ENCODE results near the gene BRSK2. TPM values are rescaled to one million over a fixed set of nuclear protein-coding genes. Genes with fewer than 3 reads are reported as not detected.

Gene BRSK2
- total RNA-seq, 6 donors from 2014 or later, result 0.11 to 0.54 (median 0.25) TPM; not detected in 2

DNA sequence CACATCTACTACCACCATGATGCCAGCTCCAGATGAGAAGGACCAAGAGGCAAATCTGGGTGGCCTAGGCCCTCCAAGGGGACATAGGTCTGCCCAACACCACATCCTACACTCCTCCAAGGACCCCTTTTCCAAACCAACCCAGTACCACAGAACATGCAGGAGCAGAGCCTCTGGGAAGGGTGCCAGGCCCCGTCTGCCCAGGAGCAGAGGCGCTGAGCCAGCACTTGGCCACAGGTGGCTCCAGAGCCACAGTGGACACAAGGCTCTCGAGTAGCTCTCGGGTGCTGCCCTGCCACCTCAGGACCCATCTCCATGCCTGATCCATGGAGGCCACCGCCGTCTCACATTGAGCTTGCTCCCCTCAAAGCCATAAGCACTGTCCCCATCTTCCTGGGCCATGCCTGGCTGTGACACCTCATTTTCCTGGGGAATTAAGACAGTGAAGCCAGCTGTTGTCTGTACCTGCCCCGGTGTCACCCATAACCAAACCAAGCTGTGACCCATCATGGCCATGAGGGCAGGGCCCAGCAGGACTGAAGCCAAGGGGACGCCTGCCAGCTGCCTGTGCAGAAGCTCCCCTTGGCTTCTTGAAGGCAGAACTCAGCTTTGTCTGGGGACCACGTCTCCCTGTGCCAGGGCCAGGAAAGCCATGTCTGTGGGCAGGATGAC lies 89.4 kb downstream of the BRSK2 start:
- DNase-seq (peak in 1 of 2 donors; percentile 59), ATAC-seq (ENCODE audit: low FRiP score in 2 of 2) (no peak)
- H3K27me3 ChIP-seq, result no peaks in the 10 kb centered on the region
- peaks cover 25 to 32% (median 27%) of the 10 kb centered on the region in 4 donors for H3K4me1 ChIP-seq
- TF ChIP-seq, protein P1, sequence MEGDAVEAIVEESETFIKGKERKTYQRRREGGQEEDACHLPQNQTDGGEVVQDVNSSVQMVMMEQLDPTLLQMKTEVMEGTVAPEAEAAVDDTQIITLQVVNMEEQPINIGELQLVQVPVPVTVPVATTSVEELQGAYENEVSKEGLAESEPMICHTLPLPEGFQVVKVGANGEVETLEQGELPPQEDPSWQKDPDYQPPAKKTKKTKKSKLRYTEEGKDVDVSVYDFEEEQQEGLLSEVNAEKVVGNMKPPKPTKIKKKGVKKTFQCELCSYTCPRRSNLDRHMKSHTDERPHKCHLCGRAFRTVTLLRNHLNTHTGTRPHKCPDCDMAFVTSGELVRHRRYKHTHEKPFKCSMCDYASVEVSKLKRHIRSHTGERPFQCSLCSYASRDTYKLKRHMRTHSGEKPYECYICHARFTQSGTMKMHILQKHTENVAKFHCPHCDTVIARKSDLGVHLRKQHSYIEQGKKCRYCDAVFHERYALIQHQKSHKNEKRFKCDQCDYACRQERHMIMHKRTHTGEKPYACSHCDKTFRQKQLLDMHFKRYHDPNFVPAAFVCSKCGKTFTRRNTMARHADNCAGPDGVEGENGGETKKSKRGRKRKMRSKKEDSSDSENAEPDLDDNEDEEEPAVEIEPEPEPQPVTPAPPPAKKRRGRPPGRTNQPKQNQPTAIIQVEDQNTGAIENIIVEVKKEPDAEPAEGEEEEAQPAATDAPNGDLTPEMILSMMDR (IDR thresholded peaks at IDR 0.05), result no peak
- TF ChIP-seq POLR2AphosphoS5 (IDR thresholded peaks at IDR 0.05) (no peak), EP300 (IDR thresholded peaks at IDR 0.05) (no peak)
- no peaks in the 10 kb centered on the region for H3K9me3 ChIP-seq
- peaks cover 11 to 76% (median 57%) of the 10 kb centered on the region in 4 donors for H3K36me3 ChIP-seq
- no peak overlapping the region for H3K27ac ChIP-seq
- 87 to 100% methylated on average over 1 to 9 of the region's 9 CpGs for WGBS, 2 donors
- no peak overlapping the region for H3K4me3 ChIP-seq

DNA sequence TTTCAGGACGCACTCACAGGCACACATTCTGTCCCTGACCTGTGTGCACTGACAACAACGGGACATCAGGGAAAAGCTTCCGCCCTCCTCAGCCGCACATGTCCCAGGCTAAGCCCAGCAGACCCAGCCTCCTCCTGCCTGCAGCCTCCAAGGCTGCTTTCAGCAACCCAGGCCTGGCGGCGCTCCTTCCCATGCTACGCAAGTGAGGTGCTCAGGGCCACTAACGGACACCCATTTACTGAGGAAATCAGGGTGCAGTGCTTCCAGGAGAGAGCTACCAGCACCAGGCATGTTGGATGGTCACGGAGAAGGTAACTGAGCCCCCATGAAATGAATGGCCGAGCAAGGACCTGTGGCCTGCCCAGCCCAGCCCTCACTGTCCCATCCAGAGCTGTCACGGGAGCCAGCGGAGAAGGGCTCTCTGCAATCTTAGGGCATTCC lies 90.0 kb downstream of the BRSK2 start:
- ATAC-seq (ENCODE audit: low FRiP score in 2 of 2) (no peak), DNase-seq (peak in 1 of 2 donors; percentile 40)
- Histone ChIP-seq H3K4me3 (no peak overlapping the region), H3K27ac (no peak overlapping the region), H3K27me3 (no peaks in the 10 kb centered on the region), H3K4me1 (peaks cover 28 to 38% (median 32%) of the 10 kb centered on the region in 4 donors), H3K9me3 (no peaks in the 10 kb centered on the region), H3K36me3 (peaks cover 11 to 71% (median 54%) of the 10 kb centered on the region in 4 donors)
- no peak for TF ChIP-seq EP300 (IDR thresholded peaks at IDR 0.05)
- no peak for TF ChIP-seq POLR2A (IDR thresholded peaks at IDR 0.05)
- TF ChIP-seq POLR2AphosphoS5 (IDR thresholded peaks at IDR 0.05), result no peak
- TF ChIP-seq, protein P1 (IDR thresholded peaks at IDR 0.05), result no peak
- 96 to 99% methylated on average over 10 to 11 of the region's 12 CpGs for WGBS, 2 donors

DNA sequence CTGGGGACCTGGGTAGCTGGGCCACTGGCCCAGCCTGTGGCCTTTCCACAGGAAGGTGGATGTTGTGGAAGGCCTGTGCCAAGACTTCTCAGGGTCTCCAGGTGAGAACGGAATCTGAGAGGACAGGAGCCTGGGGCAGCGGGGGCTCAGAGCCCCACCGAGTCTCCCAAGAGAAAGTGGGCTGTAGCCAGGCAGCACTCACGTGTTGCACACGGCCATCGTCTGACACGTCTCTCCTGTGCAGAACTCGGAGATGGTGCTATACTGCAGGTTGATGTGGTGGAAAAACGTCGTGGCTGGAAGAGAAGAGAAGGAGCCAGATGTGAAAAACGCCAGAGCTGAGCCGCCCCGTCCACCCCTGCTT lies 90.4 kb downstream of the BRSK2 start:
- Histone ChIP-seq H3K36me3 (peaks cover 11 to 66% (median 52%) of the 10 kb centered on the region in 4 donors), H3K4me3 (no peak overlapping the region), H3K27ac (peak overlapping the region in 1 of 4 donors; percentile 48), H3K4me1 (peaks cover 33 to 43% (median 34%) of the 10 kb centered on the region in 4 donors), H3K9me3 (no peaks in the 10 kb centered on the region), H3K27me3 (no peaks in the 10 kb centered on the region)
- ATAC-seq (ENCODE audit: low FRiP score in 2 of 2), result no peak
- TF ChIP-seq POLR2AphosphoS5 (IDR thresholded peaks at IDR 0.05) (no peak), POLR2A (IDR thresholded peaks at IDR 0.05) (no peak), EP300 (IDR thresholded peaks at IDR 0.05) (no peak)
- TF ChIP-seq, protein P1 (IDR thresholded peaks at IDR 0.05), result no peak
- WGBS, 2 donors, result 86 to 88% methylated on average over 13 of the region's 13 CpGs
- DNase-seq, result no peak

DNA sequence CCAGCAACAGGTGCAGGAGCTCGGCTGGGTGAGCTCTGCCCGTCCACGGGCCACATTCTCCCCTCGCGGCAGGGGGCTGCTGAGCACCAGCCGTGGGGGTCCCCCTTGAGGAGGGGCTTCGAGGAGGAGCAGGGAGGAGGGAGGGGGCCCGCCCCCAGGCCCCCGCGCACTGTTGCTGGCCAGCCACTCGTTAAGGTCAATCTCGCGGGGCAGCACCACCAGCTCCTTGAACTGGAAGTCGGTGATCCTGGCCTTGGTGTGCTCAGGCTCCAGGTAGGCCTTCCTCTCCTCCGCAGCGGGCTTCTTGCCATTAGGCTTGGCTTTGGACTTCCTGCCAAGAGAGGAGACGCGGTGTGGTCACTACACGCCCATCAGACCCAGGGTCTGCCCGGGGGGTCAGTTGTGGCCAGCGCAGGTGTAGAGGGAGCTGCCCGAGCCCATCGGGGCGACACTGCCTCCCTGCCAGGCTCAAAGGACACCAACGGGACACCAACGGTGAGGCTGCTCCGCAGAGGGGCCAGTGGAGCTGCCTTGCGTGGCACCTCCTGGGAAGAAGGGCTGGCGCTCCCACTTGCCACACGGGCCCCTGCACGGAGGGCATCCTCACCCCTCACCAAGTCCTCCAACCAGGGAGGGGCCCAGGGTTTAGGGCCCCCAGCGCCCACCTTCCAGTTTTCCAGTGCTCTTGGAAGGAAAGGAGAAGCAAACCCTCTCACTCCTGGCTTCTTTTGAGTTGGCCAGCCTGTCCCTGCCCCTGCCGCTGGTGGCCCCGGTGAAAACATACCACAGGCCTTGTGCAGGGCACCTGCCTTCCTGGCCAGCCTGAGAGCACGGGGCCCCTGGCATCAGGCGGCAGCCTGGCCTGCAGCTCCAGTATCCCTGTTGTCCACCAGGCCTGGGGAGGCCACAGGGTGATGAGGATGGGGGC lies 91.1 kb downstream of the BRSK2 start:
- no peak for TF ChIP-seq EP300 (IDR thresholded peaks at IDR 0.05)
- no peak for TF ChIP-seq POLR2AphosphoS5 (IDR thresholded peaks at IDR 0.05)
- TF ChIP-seq, protein P1 (IDR thresholded peaks at IDR 0.05), result no peak
- no peak for TF ChIP-seq POLR2A (IDR thresholded peaks at IDR 0.05)
- Histone ChIP-seq H3K27ac (peak overlapping the region in 2 of 4 donors; percentile 8 to 48), H3K27me3 (no peaks in the 10 kb centered on the region), H3K9me3 (no peaks in the 10 kb centered on the region), H3K4me3 (no peak overlapping the region), H3K36me3 (peaks cover 11 to 60% (median 46%) of the 10 kb centered on the region in 4 donors), H3K4me1 (peaks cover 39 to 49% (median 40%) of the 10 kb centered on the region in 4 donors)
- peak in 1 of 2 donors; percentile 69 for DNase-seq
- WGBS, 2 donors, result 95 to 96% methylated on average over 9 to 29 of the region's 36 CpGs
- ATAC-seq (ENCODE audit: low FRiP score in 2 of 2), result no peak

Data from upper lobe of left lung (tissue), 6 donors.